Neural cell (in vitro differentiated cells): Measurements from ENCODE around the gene WRAP53.

Source experiments
- CTCF ChIP-seq: fragments of 450-650 bp; IDR thresholded peaks from 2 replicates; pipeline ENCODE4 v1.5.1; 2014; ENCODE audit warnings: antibody characterized with exemption, mild to moderate bottlenecking, moderate library complexity; ENCODE audit not compliant: poor library complexity, severe bottlenecking
- EZH2 ChIP-seq: fragments of 200-600, 300-800 bp; shearing (Covaris generic), sonication (generic); IDR thresholded peaks from 2 replicates; pipeline ENCODE4 v1.6.1; 2014; ENCODE audit warnings: antibody characterized with exemption, low read length, borderline replicate concordance, mild to moderate bottlenecking; ENCODE audit not compliant: insufficient read depth, poor library complexity, severe bottlenecking
- RAD21 ChIP-seq: fragments of 450-650 bp; conservative IDR thresholded peaks from 2 replicates; pipeline ENCODE4 v1.6.1; 2014; ENCODE audit warnings: antibody characterized with exemption, mild to moderate bottlenecking, moderate library complexity
- REST ChIP-seq: IDR thresholded peaks from 2 replicates; pipeline ENCODE4 v1.6.1; 2012; ENCODE audit warnings: borderline replicate concordance

- no peak for TF ChIP-seq EZH2
- TF ChIP-seq REST, result no peak
- TF ChIP-seq RAD21, result no peak
- no peak for TF ChIP-seq CTCF
Observed at GRCh38 chr17:7651097-7651664, 37.1 kb upstream of the WRAP53 start.
